B cell (primary cell): ENCODE measurements around the gene CCR5. TPM values are rescaled to one million over a fixed set of nuclear protein-coding genes. Genes with fewer than 3 reads are reported as not detected.

ENCODE experiments used
- ATAC-seq: fragments of 200-7000 bp; cut with Tn5 transposase; one replicate; pipeline ENCODE4 v1.10.0; 2021; ENCODE audit warnings: low read depth, mild to moderate bottlenecking, moderate number of reproducible peaks, moderate library complexity
- CTCF ChIA-PET: fragments of 350-600 bp; sonication (Branson Sonifier 250); formaldehyde crosslinking; loops from one replicate; lab custom pipeline; 2021; ENCODE audit warnings: antibody characterized with exemption, inconsistent platforms; lab: Charles Lee
- POLR2A ChIA-PET: fragments of 350-600 bp; sonication (Branson Sonifier 250); formaldehyde crosslinking; loops from one replicate; lab custom pipeline; 2021; ENCODE audit warnings: antibody characterized with exemption; lab: Charles Lee
- DNase-seq: peaks from one replicate; pipeline ENCODE4 v3.0.0; 2013
- H2AFZ ChIP-seq: 2 replicates; pipeline ENCODE4 v1.6.1; 2012; ENCODE audit warnings: mild to moderate bottlenecking, low read depth, low read length; ENCODE audit not compliant: insufficient read depth, poor library complexity, severe bottlenecking
- H3K27ac ChIP-seq, 2 donors: 1 replicate in 1 of 2; 2 replicates in 1 of 2; pipeline ENCODE4 v1.5.1; 2012 to 2013; ENCODE audit warnings: low read length in 2 of 2, mild to moderate bottlenecking in 2 of 2, moderate library complexity in 1 of 2
- H3K27me3 ChIP-seq, 4 experiments: fragments of 200-600 bp in 1 of 4; sonication (generic) in 1 of 4; replicated peaks in 1 of 4; 1 replicate in 2 of 4; 2 replicates in 2 of 4; pipeline versions ENCODE4 v1.6.1 to v1.7.0; 2013 to 2016; ENCODE audit warnings: low read length in 3 of 4, mild to moderate bottlenecking in 2 of 4, mixed read lengths in 1 of 4, moderate library complexity in 1 of 4; ENCODE audit not compliant: insufficient read depth in 4 of 4, control insufficient read depth in 3 of 4; ENCODE audit errors: control extremely low read depth in 1 of 4
- H3K36me3 ChIP-seq, 2 experiments: replicated peaks in 1 of 2; 1 replicate in 1 of 2; 2 replicates in 1 of 2; pipeline versions ENCODE4 v1.6.1 to v1.7.1; 2013; ENCODE audit warnings: low read length in 1 of 2; ENCODE audit not compliant: insufficient read depth in 2 of 2, control insufficient read depth in 1 of 2; ENCODE audit errors: control extremely low read depth in 1 of 2, extremely low read depth in 1 of 2
- H3K4me1 ChIP-seq, 2 donors: fragments of 200-600 bp in 1 of 2; sonication (generic) in 1 of 2; 1 replicate in 1 of 2; 2 replicates in 1 of 2; pipeline versions ENCODE4 v1.5.1 to v1.6.1; 2013 to 2017; ENCODE audit warnings: low read length in 2 of 2; ENCODE audit not compliant: control insufficient read depth in 2 of 2, insufficient read depth in 2 of 2
- H3K4me2 ChIP-seq: replicated peaks from 2 replicates; pipeline ENCODE3; 2012; ENCODE audit warnings: mild to moderate bottlenecking, low read depth, low read length; ENCODE audit not compliant: poor library complexity, severe bottlenecking
- H3K4me3 ChIP-seq, 5 experiments: fragments of 200-600 bp in 1 of 5; sonication (generic) in 1 of 5; 1 replicate in 3 of 5; 2 replicates in 2 of 5; pipeline versions ENCODE4 v1.5.1 to v1.7.0; 2011 to 2016; ENCODE audit warnings: low read length in 4 of 5, mild to moderate bottlenecking in 4 of 5, low read depth in 2 of 5, control low read depth in 1 of 5, moderate library complexity in 1 of 5; ENCODE audit not compliant: insufficient read depth in 1 of 5; ENCODE audit errors: control extremely low read depth in 1 of 5, extremely low read depth in 1 of 5
- H3K79me2 ChIP-seq: fragments of 200-600 bp; sonication (generic); one replicate; pipeline ENCODE4 v1.6.0; 2016; ENCODE audit warnings: low read length; ENCODE audit not compliant: control insufficient read depth, insufficient read depth
- H3K9ac ChIP-seq: fragments of 200-600 bp; sonication (generic); 2 replicates; pipeline ENCODE4 v1.6.1; 2017; ENCODE audit warnings: mild to moderate bottlenecking, low read length, moderate library complexity
- H3K9me3 ChIP-seq, 3 donors: one replicate each; pipeline versions ENCODE4 v1.6.1 to v1.7.1; 2013; ENCODE audit warnings: low read length in 2 of 3; ENCODE audit not compliant: control insufficient read depth in 2 of 3, insufficient read depth in 1 of 3; ENCODE audit errors: control extremely low read depth in 1 of 3
- H4K20me1 ChIP-seq: 2 replicates; pipeline ENCODE4 v1.6.0; 2012; ENCODE audit warnings: mild to moderate bottlenecking, low read length; ENCODE audit not compliant: insufficient read depth, control insufficient read depth, poor library complexity, severe bottlenecking
- H3K27ac Mint-ChIP-seq: one replicate; pipeline ENCODE4 v1.8.0; 2021; ENCODE audit warnings: mixed read lengths
- H3K27me3 Mint-ChIP-seq: one replicate; pipeline ENCODE4 v1.8.0; 2021; ENCODE audit warnings: mixed read lengths
- H3K4me1 Mint-ChIP-seq: one replicate; pipeline ENCODE4 v1.8.0; 2021; ENCODE audit warnings: mixed read lengths
- H3K4me3 Mint-ChIP-seq: one replicate; pipeline ENCODE4 v1.8.0; 2021; ENCODE audit warnings: mixed read lengths
- H3K9me3 Mint-ChIP-seq: one replicate; pipeline ENCODE4 v1.8.0; 2022; ENCODE audit warnings: mixed read lengths; ENCODE audit not compliant: insufficient read depth
- CTCF ChIP-seq: fragments of 200-600 bp; IDR thresholded peaks from one replicate; pipeline ENCODE4 v1.8.0; 2022; ENCODE audit warnings: antibody characterized with exemption, mild to moderate bottlenecking
- EZH2 ChIP-seq: IDR thresholded peaks from 2 replicates; pipeline ENCODE4 v1.6.1; 2012; ENCODE audit warnings: borderline replicate concordance, low read depth, mild to moderate bottlenecking, moderate library complexity, low read length; ENCODE audit not compliant: insufficient read depth, poor library complexity, severe bottlenecking
- WGBS: methylation state at CpG from one replicate; pipeline ENCODE4 v1.1.5; 2013; ENCODE audit warnings: missing lambda C conversion rate; ENCODE audit not compliant: insufficient coverage; 5-methylcytosine and 5-hydroxymethylcytosine counted together
- intact Hi-C: fragments of 100-400 bp; cut with micrococcal nuclease; formaldehyde crosslinking; loops from one replicate; pipeline ENCODE4 v1.10.0; 2022
- polyA plus RNA-seq: library from polyadenylated mRNA; depleted of rRNA; stranded (reverse); fragments of >200 nt; gene quantifications from 2 replicates; pipeline ENCODE4 v1.2.3, GENCODE V29; 2012
- total RNA-seq, 2 donors: library from RNA; stranded (reverse); fragments of 120-200 nt in 1 of 2; gene quantifications; 1 replicate in 1 of 2; 2 replicates in 1 of 2; pipeline versions ENCODE4 v1.2.3 to v1.2.4, GENCODE V29; 2013 to 2022

The CCR5 gene
- total and polyA plus RNA-seq, 2 donors (not counting 1 experiment from before 2014, with no cell fraction given) = 0.15 to 0.21 TPM

- H3K27me3 ChIP-seq = peaks cover 0 to 3% (median 0%) of the 10 kb centered on the region in 4 experiments
- no peak for TF ChIP-seq CTCF
- peaks cover 27 to 30% of the 10 kb centered on the region in 2 donors for H3K4me1 ChIP-seq
- no peak overlapping the region for H3K4me3 Mint-ChIP-seq
- no peak for DNase-seq
- WGBS = 94% methylated on average over 7 of the region's 9 CpGs
- peaks cover 0 to 5% (median 0%) of the 10 kb centered on the region in 3 donors for H3K9me3 ChIP-seq
- H3K4me1 Mint-ChIP-seq = peaks cover 35% of the 10 kb centered on the region
- no peak overlapping the region for H2AFZ ChIP-seq
- H4K20me1 ChIP-seq = no peaks in the 10 kb centered on the region
- no peak for ATAC-seq
- CTCF ChIA-PET = no interaction called here
- H3K36me3 ChIP-seq = no peaks in the 10 kb centered on the region
- H3K27ac ChIP-seq = no peak overlapping the region
- no peak overlapping the region for H3K9ac ChIP-seq
- intact Hi-C loops = no loop called here
- POLR2A ChIA-PET = no interaction called here
- no peak overlapping the region for H3K27ac Mint-ChIP-seq
- H3K79me2 ChIP-seq = no peaks in the 10 kb centered on the region
- no peaks in the 10 kb centered on the region for H3K27me3 Mint-ChIP-seq
- no peak overlapping the region for H3K4me3 ChIP-seq
- no peaks in the 10 kb centered on the region for H3K9me3 Mint-ChIP-seq
- no peak overlapping the region for H3K4me2 ChIP-seq
These were observed 39.2 kb downstream of the CCR5 start for GRCh38 chr3:46409739-46410489.

DNA sequence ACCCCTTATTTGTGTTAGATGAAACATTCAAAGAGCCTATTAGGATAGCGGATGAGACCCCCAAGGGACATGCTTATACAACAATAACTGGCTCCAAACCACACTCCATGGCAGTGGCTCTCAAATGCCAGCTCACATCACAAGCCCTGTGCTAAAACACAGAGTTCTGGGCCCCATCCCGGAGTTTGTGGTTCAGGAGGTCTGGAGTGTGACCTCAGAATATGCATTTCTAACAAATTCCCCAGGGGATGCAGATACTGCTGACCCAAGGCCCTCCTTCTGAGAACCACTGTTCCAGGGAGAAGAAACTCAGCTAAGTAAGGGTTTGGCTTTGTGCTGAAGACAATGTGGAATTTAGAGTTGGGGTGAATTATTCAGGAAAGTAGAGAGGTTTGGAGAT lies 39.9 kb downstream of the CCR5 start:
- intact Hi-C loops = no loop called here
- Mint-ChIP-seq H3K4me3 (no peak overlapping the region), H3K4me1 (peaks cover 31% of the 10 kb centered on the region), H3K9me3 (no peaks in the 10 kb centered on the region), H3K27ac (no peak overlapping the region), H3K27me3 (no peaks in the 10 kb centered on the region)
- CTCF ChIA-PET = interaction anchor here (0.6 kb wide), 1 partner anchor 33 kb away, joined by 4 read pairs; no protein-coding TSS in a partner anchor
- Histone ChIP-seq H3K4me1 (peaks cover 24 to 26% of the 10 kb centered on the region in 2 donors), H4K20me1 (no peaks in the 10 kb centered on the region), H3K9ac (no peak overlapping the region), H3K36me3 (no peaks in the 10 kb centered on the region), H3K27me3 (peaks cover 0 to 3% (median 0%) of the 10 kb centered on the region in 4 experiments), H3K27ac (no peak overlapping the region), H3K79me2 (no peaks in the 10 kb centered on the region), H3K4me2 (no peak overlapping the region), H2AFZ (no peak overlapping the region), H3K9me3 (peaks cover 0 to 5% (median 0%) of the 10 kb centered on the region in 3 donors), H3K4me3 (no peak overlapping the region)
- ATAC-seq (no peak), DNase-seq (no peak)
- TF ChIP-seq EZH2 (no peak), CTCF (no peak)
- POLR2A ChIA-PET = no interaction called here
- no CpG with 5 or more reads among the region's 2 CpGs for WGBS
